Stimulated activated CD4-positive, alpha-beta T cell treated with anti-CD3 and anti-CD28 coated beads, Interleukin-1b, Interleukin-23, amount 100 ng/mL, for 1 hour (primary cell): ENCODE results near the gene MB21D2.

Experiments
- DNase-seq, 2 donors: peaks; one replicate each; pipeline ENCODE4 v3.0.0-alpha.2; 2020; ENCODE audit warnings: low read depth in 2 of 2

The MB21D2 gene

DNA sequence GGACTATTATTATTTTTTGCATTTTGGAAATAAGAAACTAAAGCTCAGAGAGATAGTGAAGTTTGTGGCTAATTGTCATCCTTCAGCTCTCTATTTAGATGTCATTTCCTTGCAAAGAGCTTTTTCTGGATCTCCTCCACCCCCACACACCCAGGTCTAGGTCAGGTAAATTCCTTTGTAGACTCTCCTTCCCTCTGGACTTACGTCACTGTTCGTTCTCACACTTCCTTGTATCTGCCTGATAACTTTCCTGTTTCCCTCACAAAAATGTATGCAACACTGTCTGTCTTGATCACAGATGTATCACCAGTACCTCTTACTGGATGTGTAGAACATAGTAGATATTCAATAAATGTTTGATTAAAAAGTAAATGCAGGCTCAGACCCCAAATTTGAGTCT is 6.1 kb upstream of the MB21D2 start:
- no peak for DNase-seq

- DNase-seq, result no peak
These were observed 4.1 kb upstream of the MB21D2 start for GRCh38 chr3:192921793-192922192.

- DNase-seq, result no peak
These were observed 2.8 kb upstream of the MB21D2 start for GRCh38 chr3:192920411-192920810.

DNA sequence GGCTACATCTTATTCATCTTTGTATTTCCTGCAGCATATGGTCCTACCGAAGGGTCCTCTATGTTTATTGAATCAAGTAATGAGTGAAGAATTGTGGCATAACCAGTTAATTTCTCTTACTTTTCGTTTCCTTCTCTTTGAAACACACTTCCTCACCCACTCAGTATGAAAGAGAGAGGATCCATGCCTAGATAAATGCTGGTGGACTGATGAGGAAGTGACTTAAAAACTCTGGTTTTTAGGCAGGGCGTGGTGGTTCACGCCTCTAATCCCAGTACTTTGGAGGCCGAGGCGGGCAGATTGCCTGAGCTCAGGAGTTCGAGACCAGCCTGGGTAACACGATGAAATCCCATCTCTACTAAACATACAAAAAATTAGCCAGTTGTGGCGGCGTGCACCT is 2.2 kb upstream of the MB21D2 start:
- no peak for DNase-seq

GRCh38 chr3:192918275-192918588 is 576 bp upstream of the MB21D2 start:
- DNase-seq, result no peak

GRCh38 chr3:192917028-192917403 is 640 bp downstream of the MB21D2 start:
- DNase-seq, result no peak

DNA sequence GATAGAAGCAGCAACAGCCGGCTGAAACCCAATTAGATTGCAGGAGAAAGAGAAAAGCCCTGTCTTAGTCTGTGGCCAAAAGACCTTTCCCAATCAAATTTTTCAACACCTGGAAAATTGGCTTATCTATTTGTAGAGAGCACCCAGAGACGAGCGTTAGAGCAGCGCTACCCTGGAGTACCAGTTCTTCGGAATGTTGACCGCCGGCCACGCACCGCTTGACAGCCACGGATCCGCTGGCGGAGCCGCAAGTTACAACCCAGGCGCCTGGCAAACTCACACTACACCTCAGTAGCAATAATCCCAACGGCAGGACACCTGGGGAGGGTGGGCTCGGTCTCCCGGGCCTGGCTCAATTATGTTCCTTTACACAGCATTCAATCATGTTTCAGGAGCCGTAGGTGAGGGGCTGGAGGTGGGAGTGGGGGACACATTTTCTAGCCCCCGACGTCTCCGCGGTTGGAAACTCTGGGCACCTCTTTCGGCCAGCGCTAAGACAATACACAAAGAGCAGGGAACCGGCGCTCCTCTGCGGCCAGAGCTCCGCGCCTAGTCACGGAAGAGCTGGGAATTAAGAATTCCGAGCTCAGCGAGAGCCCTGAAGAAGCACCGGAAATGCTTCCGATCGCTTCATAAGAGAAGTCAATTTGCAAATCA is 1.2 kb downstream of the MB21D2 start:
- DNase-seq, result no peak

DNA sequence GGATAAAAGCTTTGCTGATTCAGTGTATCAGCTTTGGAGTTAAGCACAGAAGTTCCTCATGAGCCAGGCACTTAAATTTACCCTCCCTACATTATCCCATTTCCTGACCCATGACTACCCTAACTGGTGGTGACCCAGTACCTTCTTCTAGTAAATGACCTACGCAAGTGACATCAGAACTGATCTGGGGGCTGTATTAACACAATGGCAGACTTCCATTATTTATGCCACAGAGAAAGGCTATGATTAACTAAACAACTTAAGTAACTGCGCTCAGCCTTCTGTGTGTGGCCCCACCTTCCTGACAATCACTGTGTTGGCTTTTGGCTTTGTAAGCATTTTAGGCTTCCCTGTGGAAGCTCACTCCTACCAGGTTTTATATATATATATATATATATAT is 1.9 kb downstream of the MB21D2 start:
- DNase-seq, result no peak

DNA sequence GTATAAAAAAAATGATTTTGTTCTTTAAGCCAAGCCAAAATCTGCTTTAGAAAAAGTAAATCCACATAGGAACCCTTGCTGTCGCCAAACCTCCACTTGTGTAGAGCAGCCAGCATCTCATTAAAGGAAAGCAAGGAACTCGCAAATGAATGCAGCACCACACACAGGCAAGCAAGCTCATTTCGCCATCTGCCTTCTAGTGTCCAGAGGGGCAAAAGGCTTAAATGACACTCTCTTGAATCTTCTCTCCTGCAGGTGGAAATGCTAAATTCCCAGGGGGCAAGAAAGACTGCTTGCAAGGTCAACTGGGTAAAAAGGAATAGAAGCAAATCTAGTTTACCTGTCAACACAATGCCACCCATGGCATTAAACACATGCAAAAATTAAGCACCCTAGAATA is 2.4 kb downstream of the MB21D2 start:
- no peak for DNase-seq

GRCh38 chr3:192914848-192915247 is 2.8 kb downstream of the MB21D2 start:
- DNase-seq, result no peak

DNA sequence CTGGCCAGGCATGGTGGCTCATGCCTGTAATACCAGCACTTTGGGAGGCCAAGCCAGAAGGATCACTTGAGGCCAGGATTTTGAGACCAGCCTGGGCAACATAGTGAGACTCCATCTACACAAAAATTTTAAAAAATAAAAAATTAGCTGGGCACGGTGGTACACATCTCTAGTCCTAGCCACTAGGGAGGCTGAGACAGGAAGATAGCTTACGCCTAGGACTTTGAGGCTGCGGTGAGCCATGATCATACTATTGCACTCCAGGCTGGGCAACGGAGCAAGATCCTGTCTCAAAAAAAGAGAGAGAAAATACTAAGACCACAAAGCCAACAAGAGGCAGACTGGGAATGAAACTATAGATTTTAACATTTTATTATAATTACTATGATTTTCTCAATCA is 4.1 kb downstream of the MB21D2 start:
- DNase-seq, result no peak

DNA sequence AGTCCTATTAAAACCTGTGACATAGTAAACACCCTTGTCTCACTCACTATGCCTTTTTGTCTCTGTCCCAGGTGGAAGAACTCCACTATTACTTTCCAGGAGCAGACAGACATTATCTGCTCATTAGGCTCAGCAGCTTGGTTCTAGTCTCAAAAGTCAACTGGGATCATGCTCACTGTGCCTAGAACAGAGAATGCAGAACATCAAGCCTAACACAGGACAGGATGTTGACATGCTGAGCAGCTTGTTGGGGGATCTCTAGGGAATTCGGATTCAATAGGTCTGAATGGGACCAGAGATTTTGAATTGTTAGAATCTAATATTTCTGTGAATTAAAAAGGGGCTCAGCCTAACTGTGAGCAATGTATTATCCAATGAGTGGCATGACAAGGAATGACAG is 6.4 kb downstream of the MB21D2 start:
- no peak for DNase-seq

DNA sequence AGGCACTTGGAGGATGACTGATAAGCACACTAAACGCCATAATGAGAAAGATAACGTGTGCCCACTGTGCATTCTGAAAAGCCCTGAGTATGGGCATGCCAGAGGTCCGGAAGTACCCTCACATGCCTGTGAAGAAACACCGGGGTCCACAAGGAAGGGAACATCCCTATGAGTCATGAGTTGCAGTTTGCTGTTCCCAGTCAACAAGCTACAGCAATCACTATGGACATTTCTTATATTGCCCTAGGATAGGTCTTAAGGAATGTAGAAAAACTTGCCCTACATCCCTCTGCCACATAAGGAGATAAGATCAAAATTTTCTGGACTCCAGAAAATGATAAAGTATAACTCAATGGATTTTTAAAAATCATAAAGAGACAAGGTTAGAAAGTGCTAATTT is 9.9 kb downstream of the MB21D2 start:
- no peak for DNase-seq

GRCh38 chr3:192906940-192907339 is 10.7 kb downstream of the MB21D2 start:
- no peak for DNase-seq

DNA sequence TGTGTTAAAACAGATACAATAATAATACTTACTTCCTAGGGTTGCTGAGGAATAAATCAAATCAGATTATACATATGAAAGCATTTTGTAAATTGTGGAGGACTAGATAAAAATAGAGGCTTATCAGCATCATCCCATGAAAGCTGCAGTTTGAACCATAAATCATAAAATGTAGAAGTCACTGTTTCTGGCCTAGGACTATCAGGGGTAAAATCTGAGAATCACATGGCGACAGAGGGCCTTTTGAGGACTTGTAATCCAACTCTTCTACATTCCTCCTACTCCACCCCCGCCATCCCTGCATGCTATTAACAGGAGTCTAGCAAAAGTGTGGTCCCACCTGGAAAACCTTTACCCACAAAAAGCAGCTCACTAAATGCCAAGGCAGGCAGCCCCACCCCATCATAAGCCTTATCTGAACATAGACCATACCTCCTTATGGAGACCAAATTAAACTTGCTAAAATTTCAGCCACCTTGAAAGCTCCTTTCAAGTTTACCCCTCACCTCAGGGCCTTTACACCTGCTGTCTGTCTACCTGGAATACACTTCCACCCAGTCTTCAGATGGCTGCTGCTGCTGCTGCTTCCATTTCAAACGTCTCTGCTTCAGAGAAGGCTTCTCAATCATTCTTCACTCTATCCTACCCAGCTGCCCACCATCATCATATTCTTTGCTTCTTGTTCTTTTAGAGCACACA is 11.5 kb downstream of the MB21D2 start:
- no peak for DNase-seq

- DNase-seq, result no peak
These were observed 12.9 kb downstream of the MB21D2 start for GRCh38 chr3:192904632-192905289.

GRCh38 chr3:192902549-192902948 is 15.1 kb downstream of the MB21D2 start:
- DNase-seq, result no peak

- DNase-seq, result no peak
These were observed 16.2 kb downstream of the MB21D2 start for GRCh38 chr3:192901435-192901834.

- DNase-seq, result no peak
These were observed 18.1 kb downstream of the MB21D2 start for GRCh38 chr3:192899540-192899982.

DNA sequence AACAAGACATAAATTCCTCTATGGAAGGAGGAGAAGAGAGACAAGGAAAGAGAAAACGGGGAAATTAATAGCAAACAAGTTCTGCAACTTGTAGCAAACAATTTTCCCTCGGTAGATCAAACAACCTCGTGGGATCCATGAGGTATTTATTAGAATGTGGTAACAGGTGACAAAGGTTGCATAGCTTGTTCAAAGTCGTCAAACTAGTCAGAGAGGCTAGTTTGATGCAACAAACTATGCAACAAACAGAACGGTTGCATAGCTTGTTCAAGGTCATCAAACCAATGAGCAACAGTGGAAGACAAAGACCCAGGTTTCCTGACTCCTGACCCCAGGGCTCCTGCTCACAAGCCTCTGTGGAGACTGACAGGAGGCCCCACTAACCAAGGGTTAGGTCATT is 20.7 kb downstream of the MB21D2 start:
- DNase-seq, result no peak

DNA sequence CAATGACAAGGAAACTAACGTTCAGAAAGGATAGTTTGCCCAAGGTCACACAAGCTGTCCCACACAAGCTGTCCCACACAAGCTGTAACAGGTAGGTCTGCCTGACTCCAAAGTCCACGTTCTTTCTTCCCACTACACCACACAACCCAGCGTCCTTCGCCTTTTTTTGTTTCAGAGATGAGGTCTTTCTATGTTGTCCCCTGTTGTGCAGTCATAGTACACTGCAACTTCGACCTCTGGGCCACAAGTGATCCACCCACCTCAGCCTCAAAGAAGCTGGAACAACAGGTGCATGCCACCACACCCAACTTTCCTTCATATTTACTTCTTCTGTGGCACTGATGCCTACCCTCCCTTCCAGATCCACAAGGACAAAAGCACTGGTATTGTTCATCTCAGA is 21.4 kb downstream of the MB21D2 start:
- no peak for DNase-seq

GRCh38 chr3:192894676-192895075 is 23.0 kb downstream of the MB21D2 start:
- no peak for DNase-seq

DNA sequence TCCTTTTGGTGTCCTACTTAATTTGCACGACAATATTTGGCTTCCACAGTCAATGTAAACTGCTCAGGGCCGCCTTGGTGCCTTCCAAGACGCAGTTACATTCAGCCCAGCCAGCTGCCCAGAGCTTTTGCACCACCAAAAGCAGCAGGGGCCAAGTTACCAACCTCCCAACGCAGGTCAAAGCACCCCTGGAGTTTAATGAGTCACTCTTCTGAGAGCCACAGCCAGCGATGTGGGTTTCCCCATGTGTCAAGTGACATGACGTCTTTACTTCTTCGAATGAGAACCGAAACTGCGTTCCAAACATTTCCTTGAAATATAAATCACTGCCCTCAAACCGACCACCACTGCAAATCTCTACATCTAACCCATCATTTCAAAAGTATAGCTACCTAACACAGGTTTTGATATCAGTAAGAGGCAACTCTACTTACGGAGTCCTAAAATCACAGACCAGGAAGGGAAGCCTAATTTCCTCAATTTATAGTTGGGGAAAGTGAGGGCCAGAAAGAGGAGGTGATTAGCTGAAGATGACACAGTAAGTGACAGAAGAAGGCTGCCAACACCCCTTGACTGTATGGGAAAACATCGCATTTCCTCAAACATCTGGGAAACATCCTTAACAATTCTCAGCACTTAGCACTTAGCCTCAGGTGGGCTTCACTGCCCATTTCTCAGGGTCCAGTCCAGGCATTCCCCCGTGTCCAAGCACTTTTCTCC is 24.5 kb downstream of the MB21D2 start:
- no peak for DNase-seq
